Liver (tissue), 9 donors: ENCODE data around the gene KLHL40. TPM values are rescaled to one million over a fixed set of nuclear protein-coding genes. Genes with fewer than 3 reads are reported as not detected.

Experiments used
- DNase-seq: peaks from one replicate; pipeline ENCODE4 v3.0.0-alpha.2; 2017; ENCODE audit warnings: low spot score
- H3K27ac ChIP-seq, 2 donors: one replicate each; pipeline ENCODE4 v1.7.0; 2013; ENCODE audit warnings: inconsistent platforms in 2 of 2, low read length in 2 of 2, control low read depth in 1 of 2, low read depth in 1 of 2, mild to moderate bottlenecking in 1 of 2
- H3K27me3 ChIP-seq, 4 donors: one replicate each; pipeline versions ENCODE4 v1.6.1 to v1.7.0; 2013; ENCODE audit warnings: low read length in 3 of 4, inconsistent platforms in 1 of 4, mild to moderate bottlenecking in 1 of 4, moderate library complexity in 1 of 4; ENCODE audit not compliant: control insufficient read depth in 4 of 4, insufficient read depth in 4 of 4
- H3K36me3 ChIP-seq, 4 donors: one replicate each; pipeline versions ENCODE4 v1.6.1 to v1.7.0; 2013; ENCODE audit warnings: low read length in 3 of 4, mild to moderate bottlenecking in 3 of 4, low read depth in 1 of 4, moderate library complexity in 1 of 4; ENCODE audit not compliant: control insufficient read depth in 4 of 4, insufficient read depth in 3 of 4
- H3K4me1 ChIP-seq, 4 donors: one replicate each; pipeline versions ENCODE4 v1.6.1 to v1.7.0; 2013; ENCODE audit warnings: low read length in 3 of 4, mild to moderate bottlenecking in 3 of 4, moderate library complexity in 1 of 4; ENCODE audit not compliant: control insufficient read depth in 4 of 4, insufficient read depth in 4 of 4
- H3K4me3 ChIP-seq, 3 donors: one replicate each; pipeline versions ENCODE4 v1.6.1 to v1.7.0; 2013; ENCODE audit warnings: low read length in 3 of 3, control low read depth in 1 of 3, low read depth in 1 of 3, mild to moderate bottlenecking in 1 of 3
- H3K9ac ChIP-seq, 2 donors: one replicate each; pipeline ENCODE4 v1.7.0; 2013; ENCODE audit warnings: low read length in 2 of 2, mild to moderate bottlenecking in 2 of 2, moderate library complexity in 2 of 2, control low read depth in 1 of 2, low read depth in 1 of 2
- H3K9me3 ChIP-seq, 4 donors: one replicate each; pipeline versions ENCODE4 v1.6.1 to v1.7.0; 2013; ENCODE audit warnings: low read length in 3 of 4; ENCODE audit not compliant: control insufficient read depth in 4 of 4
- EGR1 ChIP-seq, 2 donors: IDR thresholded peaks; 2 replicates each; pipeline ENCODE4 v1.6.1; 2016 to 2018; ENCODE audit warnings: antibody characterized with exemption in 2 of 2, low read depth in 2 of 2
- FOXA1 ChIP-seq: IDR thresholded peaks from 2 replicates; pipeline ENCODE4 v1.6.1; 2016; ENCODE audit warnings: antibody characterized with exemption
- FOXA2 ChIP-seq: IDR thresholded peaks from 2 replicates; pipeline ENCODE4 v1.6.1; 2016; ENCODE audit warnings: antibody characterized with exemption
- HNF4A ChIP-seq, 2 donors: conservative IDR thresholded peaks; 2 replicates each; pipeline ENCODE4 v1.6.1; 2016; ENCODE audit warnings: antibody characterized with exemption in 2 of 2, mild to moderate bottlenecking in 2 of 2
- HNF4G ChIP-seq: IDR thresholded peaks from 2 replicates; pipeline ENCODE4 v1.6.1; 2016; ENCODE audit warnings: antibody characterized with exemption
- JUND ChIP-seq, 2 donors: IDR thresholded peaks; 2 replicates each; pipeline ENCODE4 v1.6.1; 2016; ENCODE audit warnings: antibody characterized with exemption in 2 of 2
- MAX ChIP-seq: IDR thresholded peaks from 2 replicates; pipeline ENCODE4 v1.6.1; 2016; ENCODE audit warnings: antibody characterized with exemption
- RAD21 ChIP-seq, 2 donors: IDR thresholded peaks; 2 replicates each; pipeline ENCODE4 v1.6.1; 2016; ENCODE audit warnings: antibody characterized with exemption in 2 of 2, mild to moderate bottlenecking in 2 of 2
- SP1 ChIP-seq: IDR thresholded peaks from 2 replicates; pipeline ENCODE4 v1.6.1; 2018; ENCODE audit warnings: antibody characterized with exemption, mild to moderate bottlenecking
- TAF1 ChIP-seq: conservative IDR thresholded peaks from 2 replicates; pipeline ENCODE4 v1.6.1; 2016; ENCODE audit warnings: antibody characterized with exemption, mild to moderate bottlenecking
- YY1 ChIP-seq: IDR thresholded peaks from 2 replicates; pipeline ENCODE4 v1.6.1; 2016; ENCODE audit warnings: antibody characterized with exemption, mild to moderate bottlenecking
- WGBS: extraction: QIAGEN DNeasy Blood & Tissue Kit; methylation state at CpG from one replicate; pipeline ENCODE4 v1.1.7; 2013; 5-methylcytosine and 5-hydroxymethylcytosine counted together
- polyA plus RNA-seq, 2 donors: library from polyadenylated mRNA; stranded (reverse) in 1 of 2; unstranded in 1 of 2; fragments of 200-250 nt in 1 of 2; fragments of >200 nt in 1 of 2; fragmentation: Nextera tagmentation in 1 of 2; extraction: Ambion mirVana in 1 of 2; gene quantifications; one replicate each; pipeline versions ENCODE4 v1.2.1 to v1.2.3, GENCODE V29; 2013 to 2015
- total RNA-seq, 2 donors: library from RNA; depleted of rRNA; stranded (reverse); fragments of >200 nt; gene quantifications; one replicate each; pipeline ENCODE4 v1.2.3, GENCODE V29; 2014
- TF ChIP-seq, protein P1 (sequence below): IDR thresholded peaks from 2 replicates; pipeline ENCODE4 v1.6.1; 2016; ENCODE audit warnings: antibody characterized with exemption
- donor health status: healthy.
- donor health status: healthy.
- donor health status: healthy.
- donor health status: healthy.
- donor health status: healthy.

The KLHL40 gene
- total and polyA plus RNA-seq, 4 donors: not detected

DNA sequence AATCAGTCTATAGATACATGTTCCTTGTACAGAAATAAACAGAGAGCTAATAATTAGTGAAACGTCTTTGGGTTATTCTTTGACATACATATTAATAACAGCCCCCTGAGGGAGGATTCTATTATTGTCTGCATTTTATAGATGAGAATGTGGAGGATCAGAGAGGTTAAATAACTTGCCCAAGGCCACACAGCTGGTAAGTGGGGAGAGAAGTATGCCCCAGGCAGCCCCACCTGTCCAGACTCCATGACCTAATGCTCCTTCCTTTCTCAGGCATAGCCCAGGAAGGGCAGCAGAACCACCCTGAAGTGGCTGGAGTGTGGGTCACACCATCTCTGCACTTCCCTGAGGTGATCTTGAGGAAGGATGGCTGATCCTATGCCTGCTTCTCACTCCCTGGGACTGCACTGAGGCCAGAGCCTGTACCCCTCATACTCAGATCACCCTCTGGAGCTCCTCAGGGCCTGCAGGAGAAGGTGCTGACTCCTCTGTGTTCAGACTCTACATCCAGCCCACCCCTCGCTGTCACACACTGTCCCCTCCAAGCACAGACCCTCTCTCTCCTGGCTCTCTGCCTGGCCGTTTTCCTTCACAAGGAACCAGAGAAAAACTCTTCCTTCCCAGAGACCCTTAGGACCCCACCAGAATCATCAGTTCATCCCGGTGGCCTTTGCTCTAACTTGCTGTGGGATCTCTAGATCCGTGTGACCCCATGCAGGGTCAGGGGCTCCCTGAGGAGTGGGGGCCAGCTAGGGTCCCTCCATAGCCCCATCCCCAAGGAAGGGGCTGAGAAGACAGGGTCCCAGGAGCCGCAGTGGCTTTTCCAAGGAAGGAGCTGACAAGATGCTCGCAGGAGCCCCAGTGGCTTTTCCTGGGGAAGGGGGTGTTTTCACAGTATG is 21.6 kb downstream of the KLHL40 start:
- Histone ChIP-seq H3K36me3 (no peaks in the 10 kb centered on the region), H3K4me1 (no peaks in the 10 kb centered on the region), H3K27me3 (no peaks in the 10 kb centered on the region), H3K4me3 (no peak overlapping the region), H3K27ac (no peak overlapping the region), H3K9ac (no peak overlapping the region), H3K9me3 (no peaks in the 10 kb centered on the region)
- no peak for DNase-seq
- TF ChIP-seq HNF4A (conservative IDR thresholded peaks at IDR 0.05) (no peak), FOXA2 (no peak), MAX (no peak), JUND (IDR thresholded peaks at IDR 0.05) (no peak), TAF1 (no peak), HNF4G (no peak), FOXA1 (no peak)
- TF ChIP-seq, protein P1, sequence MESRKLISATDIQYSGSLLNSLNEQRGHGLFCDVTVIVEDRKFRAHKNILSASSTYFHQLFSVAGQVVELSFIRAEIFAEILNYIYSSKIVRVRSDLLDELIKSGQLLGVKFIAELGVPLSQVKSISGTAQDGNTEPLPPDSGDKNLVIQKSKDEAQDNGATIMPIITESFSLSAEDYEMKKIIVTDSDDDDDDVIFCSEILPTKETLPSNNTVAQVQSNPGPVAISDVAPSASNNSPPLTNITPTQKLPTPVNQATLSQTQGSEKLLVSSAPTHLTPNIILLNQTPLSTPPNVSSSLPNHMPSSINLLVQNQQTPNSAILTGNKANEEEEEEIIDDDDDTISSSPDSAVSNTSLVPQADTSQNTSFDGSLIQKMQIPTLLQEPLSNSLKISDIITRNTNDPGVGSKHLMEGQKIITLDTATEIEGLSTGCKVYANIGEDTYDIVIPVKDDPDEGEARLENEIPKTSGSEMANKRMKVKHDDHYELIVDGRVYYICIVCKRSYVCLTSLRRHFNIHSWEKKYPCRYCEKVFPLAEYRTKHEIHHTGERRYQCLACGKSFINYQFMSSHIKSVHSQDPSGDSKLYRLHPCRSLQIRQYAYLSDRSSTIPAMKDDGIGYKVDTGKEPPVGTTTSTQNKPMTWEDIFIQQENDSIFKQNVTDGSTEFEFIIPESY: no peak
- WGBS: 74% methylated on average over 7 of the region's 7 CpGs

GRCh38 chr3:42707620-42708355 is 22.5 kb downstream of the KLHL40 start:
- WGBS: 73% methylated on average over 8 of the region's 8 CpGs
- no peaks in the 10 kb centered on the region for H3K4me1 ChIP-seq
- H3K36me3 ChIP-seq: no peaks in the 10 kb centered on the region
- TF ChIP-seq YY1 (no peak), HNF4A (conservative IDR thresholded peaks at IDR 0.05) (no peak), JUND (IDR thresholded peaks at IDR 0.05) (no peak), RAD21 (IDR thresholded peaks at IDR 0.05) (no peak), FOXA1 (no peak), TAF1 (no peak), MAX (no peak), SP1 (no peak), EGR1 (IDR thresholded peaks at IDR 0.05; ENCODE audit: low read depth in 2 of 2) (no peak)
- TF ChIP-seq, protein P1: no peak
- H3K9ac ChIP-seq: no peak overlapping the region
- H3K9me3 ChIP-seq: no peaks in the 10 kb centered on the region
- no peak for DNase-seq
- no peak overlapping the region for H3K4me3 ChIP-seq
- H3K27me3 ChIP-seq: no peaks in the 10 kb centered on the region
- no peak overlapping the region for H3K27ac ChIP-seq
